HG03097 (cell line): ENCODE data around the gene CNTN2.

Experiments
- ATAC-seq: cut with Tn5 transposase; IDR thresholded peaks from one replicate; pipeline ENCODE4 v1.9.1; 2021; ENCODE audit not compliant: unreplicated experiment, low FRiP score

Gene CNTN2

GRCh38 chr1:205049479-205049878, 6.5 kb downstream of the CNTN2 start:
- no peak for ATAC-seq

GRCh38 chr1:205052690-205053089, 9.7 kb downstream of the CNTN2 start:
- ATAC-seq: no peak

- ATAC-seq: no peak
Observed at GRCh38 chr1:205053296-205053695, 10.3 kb downstream of the CNTN2 start.

- no peak for ATAC-seq
Observed at GRCh38 chr1:205054013-205054412, 11.0 kb downstream of the CNTN2 start.

GRCh38 chr1:205056188-205056611, 13.2 kb downstream of the CNTN2 start:
- ATAC-seq: no peak

- no peak for ATAC-seq
Observed at GRCh38 chr1:205056956-205057568, 14.1 kb downstream of the CNTN2 start.

GRCh38 chr1:205057808-205058575, 15.0 kb downstream of the CNTN2 start:
- no peak for ATAC-seq

- ATAC-seq: no peak
Observed at GRCh38 chr1:205058853-205059252, 15.8 kb downstream of the CNTN2 start.

- ATAC-seq: no peak
Observed at GRCh38 chr1:205059660-205060059, 16.6 kb downstream of the CNTN2 start.

- ATAC-seq: no peak
Observed at GRCh38 chr1:205060746-205061145, 17.7 kb downstream of the CNTN2 start.

GRCh38 chr1:205061227-205061626, 18.2 kb downstream of the CNTN2 start:
- ATAC-seq: no peak

- no peak for ATAC-seq
Observed at GRCh38 chr1:205061665-205062069, 18.7 kb downstream of the CNTN2 start.

GRCh38 chr1:205062319-205062718, 19.3 kb downstream of the CNTN2 start:
- no peak for ATAC-seq

- no peak for ATAC-seq
Observed at GRCh38 chr1:205062895-205063294, 19.9 kb downstream of the CNTN2 start.

- ATAC-seq: no peak
Observed at GRCh38 chr1:205064301-205064700, 21.3 kb downstream of the CNTN2 start.

GRCh38 chr1:205064741-205065316, 21.8 kb downstream of the CNTN2 start:
- no peak for ATAC-seq

- no peak for ATAC-seq
Observed at GRCh38 chr1:205065666-205066065, 22.7 kb downstream of the CNTN2 start.

- no peak for ATAC-seq
Observed at GRCh38 chr1:205066141-205066818, 23.3 kb downstream of the CNTN2 start.

- ATAC-seq: no peak
Observed at GRCh38 chr1:205067031-205067430, 24.0 kb downstream of the CNTN2 start.

- no peak for ATAC-seq
Observed at GRCh38 chr1:205068001-205068400, 25.0 kb downstream of the CNTN2 start.

- no peak for ATAC-seq
Observed at GRCh38 chr1:205068457-205069040, 25.5 kb downstream of the CNTN2 start.
